GM18870 (cell line): ENCODE results near the gene BST1.

Source experiments
- ATAC-seq: cut with Tn5 transposase; IDR thresholded peaks from one replicate; pipeline ENCODE4 v1.9.1; 2021; ENCODE audit warnings: moderate library complexity; ENCODE audit not compliant: unreplicated experiment

The BST1 gene

DNA sequence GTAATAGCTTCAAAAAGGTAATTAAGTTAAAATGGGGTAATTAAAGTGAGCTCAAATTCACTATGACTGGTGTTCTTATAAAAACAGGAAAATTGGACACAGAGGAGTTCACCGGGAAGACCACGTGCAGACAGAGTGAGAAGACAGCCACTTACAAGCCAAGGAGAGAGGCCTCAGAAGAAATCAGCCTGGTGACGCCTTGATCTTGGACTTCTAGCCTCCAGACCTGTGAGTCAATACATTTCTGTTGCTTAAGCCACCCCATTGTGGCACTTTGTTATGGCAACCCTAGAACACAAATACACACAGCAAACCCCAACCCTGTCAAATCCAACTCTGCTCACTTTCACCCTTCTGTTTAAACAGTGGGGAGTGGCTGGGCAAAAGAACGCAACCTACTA is 71.2 kb downstream of the BST1 start:
- ATAC-seq: no peak

GRCh38 chr4:15776871-15777648 is 74.2 kb downstream of the BST1 start:
- ATAC-seq: no peak

DNA sequence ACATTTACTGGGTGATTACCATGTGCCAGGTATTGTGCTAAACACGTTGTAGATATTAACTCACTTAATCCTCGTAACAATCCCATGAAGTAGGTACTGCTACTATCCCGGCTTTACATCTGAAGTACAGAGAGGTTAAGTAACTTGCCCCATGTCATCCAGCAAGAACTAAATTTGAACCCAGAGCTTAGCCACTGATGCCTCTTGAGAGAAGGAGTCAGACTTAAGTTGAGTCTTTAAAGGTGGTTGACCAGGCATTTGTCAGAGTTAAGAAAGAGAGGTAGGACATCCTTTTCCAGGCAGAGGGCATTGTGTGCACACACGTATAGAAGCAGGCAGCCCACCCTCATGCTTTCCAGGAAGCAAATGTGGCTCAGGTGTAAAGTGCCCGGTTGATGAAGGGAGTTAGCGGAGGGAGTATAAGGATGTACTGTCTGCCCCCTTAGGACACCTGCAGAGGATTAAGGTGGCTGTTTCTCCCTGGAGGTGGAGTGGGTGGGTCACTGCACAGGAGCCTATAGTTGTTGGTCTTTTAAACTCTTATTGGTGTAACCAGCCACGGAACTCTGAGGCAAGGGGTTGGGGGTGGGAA is 74.9 kb downstream of the BST1 start:
- no peak for ATAC-seq

DNA sequence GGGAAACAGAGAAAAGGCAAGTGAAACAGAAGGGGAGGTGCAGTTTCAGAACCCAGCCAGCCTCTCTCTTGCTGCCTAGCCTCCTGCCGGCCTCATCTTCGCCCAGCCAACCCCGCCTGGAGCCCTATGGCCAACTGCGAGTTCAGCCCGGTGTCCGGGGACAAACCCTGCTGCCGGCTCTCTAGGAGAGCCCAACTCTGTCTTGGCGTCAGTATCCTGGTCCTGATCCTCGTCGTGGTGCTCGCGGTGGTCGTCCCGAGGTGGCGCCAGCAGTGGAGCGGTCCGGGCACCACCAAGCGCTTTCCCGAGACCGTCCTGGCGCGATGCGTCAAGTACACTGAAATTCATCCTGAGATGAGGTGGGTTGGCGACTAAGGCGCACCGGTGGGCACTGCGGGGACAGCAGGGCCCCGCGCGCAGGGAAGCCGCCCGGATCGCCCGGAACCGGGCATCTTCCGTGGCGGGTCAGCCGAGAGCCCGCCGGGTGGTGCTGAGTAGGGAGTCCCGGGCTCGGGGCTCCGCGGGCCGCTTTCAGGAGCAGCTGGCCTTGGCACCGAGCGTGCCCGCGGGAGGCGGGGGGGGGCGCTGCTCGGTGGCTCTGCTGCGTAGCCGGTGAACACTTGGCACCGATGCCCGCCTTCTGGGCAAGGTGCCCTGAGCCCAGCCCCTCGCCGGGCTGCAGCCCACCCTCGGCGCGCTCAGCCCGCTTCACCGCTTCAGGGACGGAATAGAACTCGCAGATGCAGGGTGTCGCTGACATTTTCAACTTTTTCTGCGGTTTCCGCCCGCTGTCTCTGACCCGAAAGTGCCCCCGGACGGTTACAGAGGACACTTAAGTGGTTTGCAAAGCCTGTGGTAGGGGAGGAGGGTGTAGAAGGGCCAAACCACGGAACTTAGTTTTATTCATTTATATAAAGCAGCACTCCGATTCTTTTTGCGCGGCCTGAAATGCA is 75.7 kb downstream of the BST1 start, which contains the start of gene CD38:
TSS of gene CD38 (plus strand) at position 40 of the 953 bp plus-strand sequence. CDS start at position 127, 87 bp downstream.
- ATAC-seq: peak; percentile 60

GRCh38 chr4:15779306-15779705 is 76.4 kb downstream of the BST1 start:
- no peak for ATAC-seq

DNA sequence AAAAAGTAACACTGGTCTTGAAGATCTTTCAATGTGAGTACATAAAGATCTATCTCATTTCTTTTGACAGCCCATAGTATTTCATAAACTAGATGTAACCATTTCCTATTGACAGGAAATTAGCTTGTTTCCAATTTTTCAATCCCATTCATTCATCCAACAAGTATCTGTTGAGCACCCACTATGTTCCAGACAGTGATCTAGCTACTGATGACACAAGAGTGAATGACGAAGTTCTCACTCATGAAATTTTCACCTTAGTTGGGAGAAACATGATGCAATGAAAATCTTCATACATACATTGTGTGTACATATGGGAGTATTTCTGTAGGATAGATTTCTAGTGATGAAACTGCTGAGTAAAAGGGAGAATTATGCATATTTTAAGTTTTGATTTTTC is 76.9 kb downstream of the BST1 start:
- no peak for ATAC-seq

DNA sequence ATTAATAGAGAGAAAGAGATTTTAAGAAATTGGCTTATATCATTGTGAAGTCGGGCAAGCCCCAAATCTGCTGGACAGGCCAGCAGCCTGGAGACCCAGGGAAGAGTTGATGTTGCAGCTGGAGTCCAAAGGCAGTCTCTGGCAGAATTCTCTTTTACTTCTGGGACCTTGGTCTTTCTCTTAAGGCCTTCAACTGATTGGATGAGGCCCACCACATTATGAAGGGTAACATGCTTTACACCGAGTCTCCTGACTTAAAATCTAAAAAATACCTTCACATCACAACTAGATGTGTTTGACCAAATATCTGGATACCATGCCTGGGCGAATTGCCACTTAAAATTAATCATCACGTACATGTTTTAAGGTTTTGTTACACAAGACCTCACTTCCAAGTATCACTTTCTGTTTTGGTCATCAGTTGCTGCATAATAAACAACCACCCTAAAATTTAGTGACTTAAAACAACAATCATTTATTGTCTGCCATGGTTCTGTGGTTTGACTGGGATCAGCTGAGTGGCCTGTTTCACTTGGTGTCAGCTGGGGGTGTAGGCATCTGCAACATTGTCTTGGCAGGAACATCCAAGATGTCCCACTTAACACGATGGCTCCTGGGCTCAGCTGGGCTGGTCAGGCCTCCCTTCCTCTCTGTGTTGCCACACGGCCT is 78.7 kb downstream of the BST1 start:
- peak; percentile 36 for ATAC-seq
